Activated B cell treated with CpG ODN at 0.5 μM for 24 hours (primary cell): ENCODE results near the gene LPP. TPM values are rescaled to one million over a fixed set of nuclear protein-coding genes. Genes with fewer than 3 reads are reported as not detected.

Experiments
- ATAC-seq: fragments of 200-7000 bp; cut with Tn5 transposase; one replicate; pipeline ENCODE4 v1.10.0; 2021; ENCODE audit warnings: low read depth, mild to moderate bottlenecking, moderate library complexity
- CTCF ChIA-PET: fragments of 350-600 bp; sonication (Branson Sonifier 250); formaldehyde crosslinking; loops from one replicate; lab custom pipeline; 2021; ENCODE audit warnings: antibody characterized with exemption; lab: Charles Lee
- POLR2A ChIA-PET: fragments of 350-600 bp; sonication (Branson Sonifier 250); formaldehyde crosslinking; loops from one replicate; lab custom pipeline; 2021; ENCODE audit warnings: antibody characterized with exemption; lab: Charles Lee
- DNase-seq: peaks from one replicate; pipeline ENCODE4 v3.0.0; 2022
- H3K27ac Mint-ChIP-seq: one replicate; pipeline ENCODE4 v1.8.0; 2020; ENCODE audit warnings: mixed read lengths
- H3K27me3 Mint-ChIP-seq: one replicate; pipeline ENCODE4 v1.8.0; 2021; ENCODE audit warnings: mixed read lengths
- H3K36me3 Mint-ChIP-seq: one replicate; pipeline ENCODE4 v1.8.0; 2021; ENCODE audit warnings: low read depth, mixed read lengths
- H3K4me1 Mint-ChIP-seq: one replicate; pipeline ENCODE4 v1.8.0; 2021; ENCODE audit warnings: mixed read lengths
- H3K4me3 Mint-ChIP-seq: one replicate; pipeline ENCODE4 v1.8.0; 2020; ENCODE audit warnings: mild to moderate bottlenecking, mixed read lengths
- H3K9me3 Mint-ChIP-seq: one replicate; pipeline ENCODE4 v1.8.0; 2020; ENCODE audit warnings: mixed read lengths
- CTCF ChIP-seq: fragments of 200-600 bp; IDR thresholded peaks from one replicate; pipeline ENCODE4 v1.8.0; 2022; ENCODE audit warnings: antibody characterized with exemption, mild to moderate bottlenecking
- intact Hi-C: fragments of 100-400 bp; cut with micrococcal nuclease; formaldehyde crosslinking; loops from one replicate; pipeline ENCODE4 v1.15.1; 2024
- total RNA-seq: library from RNA; stranded (reverse); gene quantifications from 2 replicates; pipeline ENCODE4 v1.2.3, GENCODE V29; 2022

LPP gene
- total RNA-seq, 1 donor from 2014 or later: 60.1 TPM

GRCh38 chr3:188557235-188557634 lies 403.3 kb downstream of the LPP start:
- ChIA-PET POLR2A (no interaction called here), CTCF (no interaction called here)
- no peak overlapping the region for H3K4me3 Mint-ChIP-seq
- no peak overlapping the region for H3K27ac Mint-ChIP-seq
- no peak for ATAC-seq
- H3K9me3 Mint-ChIP-seq: no peaks in the 10 kb centered on the region
- DNase-seq: no peak
- no peaks in the 10 kb centered on the region for H3K36me3 Mint-ChIP-seq
- H3K4me1 Mint-ChIP-seq: peaks cover 11% of the 10 kb centered on the region
- TF ChIP-seq CTCF: no peak
- H3K27me3 Mint-ChIP-seq: no peaks in the 10 kb centered on the region
- intact Hi-C loops: loop anchor here (2.0 kb wide), 1 partner anchor 14 kb away; no protein-coding TSS in a partner anchor

DNA sequence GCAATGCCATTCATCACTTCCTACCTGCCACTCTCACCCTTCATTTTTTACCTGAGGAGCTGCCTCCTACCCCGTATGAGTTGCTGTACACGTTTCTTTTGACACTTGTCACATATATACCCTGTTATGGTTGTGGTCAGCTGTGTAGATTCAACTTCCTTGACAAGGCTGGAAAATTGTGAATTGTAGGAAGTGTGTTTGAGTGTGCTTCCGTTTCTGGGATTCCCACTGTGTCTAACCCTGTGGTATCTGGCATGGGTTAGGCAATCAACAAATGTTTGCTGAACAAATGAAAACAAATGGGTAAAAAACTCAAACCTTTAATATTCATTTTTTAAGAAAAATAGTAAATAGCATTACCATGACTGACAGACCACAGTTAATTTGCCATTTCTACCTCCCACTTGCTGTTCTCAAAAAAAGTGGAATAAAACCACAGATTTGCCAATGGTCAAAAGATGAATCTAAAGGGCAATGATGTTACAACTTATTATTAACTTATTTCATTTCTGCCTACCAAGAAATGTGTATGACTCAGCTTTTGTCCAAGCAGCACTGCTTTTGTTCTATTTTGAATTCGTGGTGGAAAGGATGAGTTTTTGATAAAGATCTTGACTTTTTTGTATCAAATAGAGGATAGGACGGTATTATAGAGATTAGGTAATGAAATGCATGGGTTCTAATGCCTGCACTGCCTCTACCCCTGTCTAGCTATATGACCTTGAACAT lies 404.6 kb downstream of the LPP start:
- H3K27ac Mint-ChIP-seq: no peak overlapping the region
- H3K36me3 Mint-ChIP-seq: no peaks in the 10 kb centered on the region
- intact Hi-C loops: no loop called here
- TF ChIP-seq CTCF: no peak
- POLR2A ChIA-PET: interaction anchor here (0.8 kb wide), 1 partner anchor 119 kb away, joined by 3 read pairs; no protein-coding TSS in a partner anchor
- peaks cover 14% of the 10 kb centered on the region for H3K4me1 Mint-ChIP-seq
- ATAC-seq (no peak), DNase-seq (no peak)
- CTCF ChIA-PET: no interaction called here
- H3K4me3 Mint-ChIP-seq: no peak overlapping the region
- H3K9me3 Mint-ChIP-seq: no peaks in the 10 kb centered on the region
- H3K27me3 Mint-ChIP-seq: no peaks in the 10 kb centered on the region

- intact Hi-C loops: no loop called here
Measured at GRCh38 chr3:188559072-188559429, 405.1 kb downstream of the LPP start.

GRCh38 chr3:188559856-188560255 lies 405.9 kb downstream of the LPP start:
- no peaks in the 10 kb centered on the region for H3K27me3 Mint-ChIP-seq
- intact Hi-C loops: no loop called here
- H3K4me1 Mint-ChIP-seq: peaks cover 14% of the 10 kb centered on the region
- ATAC-seq (no peak), DNase-seq (no peak)
- H3K36me3 Mint-ChIP-seq: no peaks in the 10 kb centered on the region
- ChIA-PET POLR2A (interaction anchor here (1.2 kb wide), 1 partner anchor 17 kb away, joined by 3 read pairs; no protein-coding TSS in a partner anchor), CTCF (no interaction called here)
- H3K27ac Mint-ChIP-seq: no peak overlapping the region
- TF ChIP-seq CTCF: no peak
- no peaks in the 10 kb centered on the region for H3K9me3 Mint-ChIP-seq
- H3K4me3 Mint-ChIP-seq: no peak overlapping the region

More at GRCh38 chr3:188559072-188559429, 405.1 kb downstream of the LPP start:
- TF ChIP-seq CTCF: no peak
- Mint-ChIP-seq H3K4me1 (peaks cover 14% of the 10 kb centered on the region), H3K36me3 (no peaks in the 10 kb centered on the region), H3K27ac (no peak overlapping the region), H3K27me3 (no peaks in the 10 kb centered on the region), H3K4me3 (no peak overlapping the region), H3K9me3 (no peaks in the 10 kb centered on the region)
- DNase-seq (no peak), ATAC-seq (no peak)
- POLR2A ChIA-PET: interaction anchor here (1.2 kb wide), 1 partner anchor 17 kb away, joined by 3 read pairs; no protein-coding TSS in a partner anchor
- CTCF ChIA-PET: no interaction called here

DNA sequence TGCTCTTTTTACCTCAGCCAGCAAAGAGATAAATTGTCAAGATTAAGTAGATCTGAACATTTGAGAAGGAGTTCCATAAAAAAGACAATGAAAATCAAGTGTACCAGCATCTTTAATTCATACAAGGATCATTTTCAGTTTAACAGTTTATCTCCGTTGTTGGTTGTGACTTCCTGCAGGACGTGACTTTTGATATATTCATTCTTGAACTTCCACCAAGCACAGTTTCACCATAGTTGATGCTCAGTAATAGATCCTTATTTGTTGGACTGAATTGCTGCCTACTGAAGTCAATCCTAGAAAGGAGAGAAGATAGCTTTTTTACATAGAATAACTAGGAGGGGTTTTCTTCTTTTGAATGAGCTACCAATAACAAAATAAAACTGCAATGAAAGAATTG lies 408.2 kb downstream of the LPP start:
- DNase-seq (no peak), ATAC-seq (no peak)
- Mint-ChIP-seq H3K4me1 (peaks cover 14% of the 10 kb centered on the region), H3K36me3 (no peaks in the 10 kb centered on the region), H3K4me3 (no peak overlapping the region), H3K27me3 (no peaks in the 10 kb centered on the region), H3K27ac (no peak overlapping the region), H3K9me3 (no peaks in the 10 kb centered on the region)
- POLR2A ChIA-PET: no interaction called here
- TF ChIP-seq CTCF: no peak
- CTCF ChIA-PET: no interaction called here
- intact Hi-C loops: no loop called here
